ENCODE data around the gene PEAK3. TPM values are rescaled to one million over a fixed set of nuclear protein-coding genes. Genes with fewer than 3 reads are reported as not detected.
A peak's percentile ranks its signal among the peaks of the same experiment; 100 is the strongest.

Gene PEAK3
- polyA plus RNA-seq, 1 experiment = not detected

DNA sequence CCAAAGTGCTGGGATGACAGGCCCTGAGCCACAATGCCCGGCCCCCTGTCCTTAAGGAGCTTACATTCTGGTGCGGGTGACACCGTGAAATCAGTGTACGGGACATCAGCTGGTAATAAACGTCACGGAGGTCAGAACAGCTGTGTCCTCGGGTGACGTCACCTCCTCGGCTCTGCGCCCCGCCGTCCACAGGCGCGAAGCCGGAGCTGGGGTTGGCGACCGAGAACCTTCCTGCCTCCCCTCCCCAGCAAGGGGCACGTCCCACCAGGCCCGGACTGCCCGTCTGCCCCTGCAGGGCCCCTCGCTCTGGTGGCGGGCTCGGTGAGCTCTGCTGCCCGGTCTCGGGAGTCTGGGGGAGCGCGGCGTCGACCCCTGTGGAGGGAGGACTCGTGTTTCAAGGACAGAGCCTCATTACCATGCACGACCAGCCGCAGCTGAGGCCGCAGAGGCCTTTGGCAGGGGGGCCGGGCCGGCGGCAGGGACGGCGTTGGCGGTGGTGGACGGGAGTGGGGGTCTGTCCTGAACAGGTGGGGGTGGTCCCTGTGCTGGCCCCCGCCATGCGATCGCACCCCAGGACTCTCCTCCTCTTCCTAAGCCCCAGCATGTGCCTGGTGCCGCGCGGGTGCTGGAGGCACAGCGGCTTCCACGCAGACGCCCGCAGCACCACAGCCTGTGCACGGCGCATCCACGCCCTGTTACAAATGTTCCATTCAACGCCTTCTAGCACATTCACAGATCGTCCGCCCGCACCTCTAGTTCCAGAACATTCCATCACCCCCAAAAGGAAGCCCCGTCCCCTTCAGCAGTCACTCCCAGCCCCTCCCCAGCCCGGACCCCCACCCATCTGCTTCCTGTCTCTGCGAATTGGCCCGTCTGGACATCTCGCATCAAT is 20.6 kb upstream of the PEAK3 start:
- ChIA-PET POLR2A (no interaction called here), CTCF (interaction anchor here (1.2 kb wide), 2 partner anchors 13 to 27 kb away, joined by 3 to 4 read pairs; no protein-coding TSS in a partner anchor)
- TF ChIP-seq, protein P1, sequence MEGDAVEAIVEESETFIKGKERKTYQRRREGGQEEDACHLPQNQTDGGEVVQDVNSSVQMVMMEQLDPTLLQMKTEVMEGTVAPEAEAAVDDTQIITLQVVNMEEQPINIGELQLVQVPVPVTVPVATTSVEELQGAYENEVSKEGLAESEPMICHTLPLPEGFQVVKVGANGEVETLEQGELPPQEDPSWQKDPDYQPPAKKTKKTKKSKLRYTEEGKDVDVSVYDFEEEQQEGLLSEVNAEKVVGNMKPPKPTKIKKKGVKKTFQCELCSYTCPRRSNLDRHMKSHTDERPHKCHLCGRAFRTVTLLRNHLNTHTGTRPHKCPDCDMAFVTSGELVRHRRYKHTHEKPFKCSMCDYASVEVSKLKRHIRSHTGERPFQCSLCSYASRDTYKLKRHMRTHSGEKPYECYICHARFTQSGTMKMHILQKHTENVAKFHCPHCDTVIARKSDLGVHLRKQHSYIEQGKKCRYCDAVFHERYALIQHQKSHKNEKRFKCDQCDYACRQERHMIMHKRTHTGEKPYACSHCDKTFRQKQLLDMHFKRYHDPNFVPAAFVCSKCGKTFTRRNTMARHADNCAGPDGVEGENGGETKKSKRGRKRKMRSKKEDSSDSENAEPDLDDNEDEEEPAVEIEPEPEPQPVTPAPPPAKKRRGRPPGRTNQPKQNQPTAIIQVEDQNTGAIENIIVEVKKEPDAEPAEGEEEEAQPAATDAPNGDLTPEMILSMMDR (IDR thresholded peaks at IDR 0.05; ENCODE audit: insufficient read depth, low read depth, low read length) = no peak
- Histone ChIP-seq H3K36me3 (ENCODE audit: control insufficient read depth, insufficient read depth, low read length) (no peaks in the 10 kb centered on the region), H3K4me3 (ENCODE audit: low read depth, low read length) (no peak overlapping the region), H3K27me3 (ENCODE audit: control insufficient read depth, insufficient read depth, low read length) (peaks cover 4% of the 10 kb centered on the region)
- no peak for DNase-seq (ENCODE audit: low read depth)

DNA sequence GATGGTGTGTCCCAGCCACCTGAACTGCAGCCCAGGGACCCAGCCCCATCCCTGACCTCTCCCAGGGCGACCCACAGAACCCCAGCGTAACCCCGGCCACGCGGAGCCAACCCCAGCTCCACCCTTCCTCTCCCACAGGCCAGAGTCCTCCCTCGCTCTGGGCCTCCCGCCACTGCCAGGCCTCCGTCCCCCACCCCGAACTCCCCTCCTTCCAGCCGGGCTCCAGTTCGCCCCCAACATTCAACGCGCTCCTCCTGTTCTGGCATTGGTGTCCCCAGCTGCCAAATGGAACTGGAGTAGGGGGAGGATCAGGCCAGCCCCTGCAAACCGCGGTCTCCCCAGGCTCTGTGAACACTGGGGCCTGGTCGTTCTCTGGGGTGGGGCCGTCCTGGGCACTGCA is 18.6 kb upstream of the PEAK3 start:
- ChIA-PET POLR2A (no interaction called here), CTCF (no interaction called here)
- no peak for DNase-seq (ENCODE audit: low read depth)
- TF ChIP-seq, protein P1 (IDR thresholded peaks at IDR 0.05; ENCODE audit: insufficient read depth, low read depth, low read length) = no peak
- Histone ChIP-seq H3K36me3 (ENCODE audit: control insufficient read depth, insufficient read depth, low read length) (no peaks in the 10 kb centered on the region), H3K27me3 (ENCODE audit: control insufficient read depth, insufficient read depth, low read length) (no peaks in the 10 kb centered on the region), H3K4me3 (ENCODE audit: low read depth, low read length) (no peak overlapping the region)

DNA sequence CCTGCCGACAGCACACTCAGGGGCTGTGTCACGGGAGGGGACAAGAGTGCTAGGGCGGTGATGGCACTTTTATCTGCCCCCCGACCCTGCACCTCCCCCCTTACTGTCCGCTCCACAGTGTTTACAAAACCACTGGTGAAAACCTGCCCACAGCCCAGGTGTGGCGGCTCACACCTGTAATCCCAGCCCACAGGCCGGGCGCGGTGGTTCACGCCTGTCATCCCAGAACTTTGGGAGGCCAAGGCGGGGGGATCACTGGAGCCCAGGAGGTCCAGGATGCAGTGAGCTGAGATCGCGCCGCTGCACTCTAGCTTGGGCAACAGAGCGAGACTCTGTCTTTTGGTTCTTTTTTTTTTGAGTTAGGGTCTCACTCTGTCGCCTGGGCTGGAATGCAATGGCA is 14.2 kb upstream of the PEAK3 start:
- ChIA-PET POLR2A (no interaction called here), CTCF (interaction anchor here (1.3 to 1.4 kb wide), 2 partner anchors 20 to 57 kb away, joined by 4 to 7 read pairs; no protein-coding TSS in a partner anchor)
- no peak for DNase-seq (ENCODE audit: low read depth)
- H3K27me3 ChIP-seq (ENCODE audit: control insufficient read depth, insufficient read depth, low read length) = peaks cover 2% of the 10 kb centered on the region; the same call in 1 of the 2 replicates
- no peaks in the 10 kb centered on the region for H3K36me3 ChIP-seq (ENCODE audit: control insufficient read depth, insufficient read depth, low read length)
- TF ChIP-seq, protein P1 (IDR thresholded peaks at IDR 0.05; ENCODE audit: insufficient read depth, low read depth, low read length) = no peak
- H3K4me3 ChIP-seq (ENCODE audit: low read depth, low read length) = no peak overlapping the region

DNA sequence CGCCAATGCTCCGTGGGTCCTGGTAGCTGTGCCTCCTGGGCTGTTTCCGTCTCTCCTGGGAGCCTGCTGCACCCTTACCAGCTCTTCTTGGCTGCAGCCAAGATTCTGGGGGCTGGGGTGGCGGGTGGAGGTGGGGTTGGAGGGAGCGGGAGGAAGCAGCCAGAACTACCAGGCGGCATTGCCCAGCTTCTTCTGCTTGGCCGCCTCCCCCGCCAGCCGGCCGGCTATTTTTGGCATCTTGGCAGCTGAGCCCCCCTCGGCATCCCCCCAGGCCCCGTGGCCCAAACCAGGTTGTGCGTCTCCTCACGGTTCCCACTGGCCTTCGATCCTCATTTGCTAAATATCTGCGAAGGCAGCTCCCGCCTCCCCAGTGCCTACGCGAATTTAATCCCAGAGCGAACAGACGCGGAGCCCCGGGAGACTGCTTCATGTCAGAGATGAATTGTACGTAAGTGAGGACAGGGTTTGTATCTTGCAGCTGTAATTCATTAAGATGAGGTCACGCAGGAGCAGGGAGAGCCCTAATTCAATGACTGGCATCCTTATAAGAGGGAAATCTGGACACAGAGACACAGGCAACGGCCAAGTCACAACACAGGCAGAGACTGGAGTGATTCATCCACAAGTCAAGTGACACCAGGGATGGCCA is 12.8 kb upstream of the PEAK3 start:
- ChIA-PET POLR2A (interaction anchor here (0.6 kb wide), 2 partner anchors 18 to 34 kb away, joined by 3 to 8 read pairs; no protein-coding TSS in a partner anchor), CTCF (interaction anchor here (0.8 to 2.2 kb wide), 4 partner anchors 11 to 139 kb away, joined by 3 to 7 read pairs (median 3); no protein-coding TSS in a partner anchor)
- no peak overlapping the region for H3K4me3 ChIP-seq (ENCODE audit: low read depth, low read length)
- no peaks in the 10 kb centered on the region for H3K36me3 ChIP-seq (ENCODE audit: control insufficient read depth, insufficient read depth, low read length)
- DNase-seq (ENCODE audit: low read depth) = peak; percentile 59
- TF ChIP-seq, protein P1 (IDR thresholded peaks at IDR 0.05; ENCODE audit: insufficient read depth, low read depth, low read length) = no peak
- H3K27me3 ChIP-seq (ENCODE audit: control insufficient read depth, insufficient read depth, low read length) = peaks cover 10% of the 10 kb centered on the region

DNA sequence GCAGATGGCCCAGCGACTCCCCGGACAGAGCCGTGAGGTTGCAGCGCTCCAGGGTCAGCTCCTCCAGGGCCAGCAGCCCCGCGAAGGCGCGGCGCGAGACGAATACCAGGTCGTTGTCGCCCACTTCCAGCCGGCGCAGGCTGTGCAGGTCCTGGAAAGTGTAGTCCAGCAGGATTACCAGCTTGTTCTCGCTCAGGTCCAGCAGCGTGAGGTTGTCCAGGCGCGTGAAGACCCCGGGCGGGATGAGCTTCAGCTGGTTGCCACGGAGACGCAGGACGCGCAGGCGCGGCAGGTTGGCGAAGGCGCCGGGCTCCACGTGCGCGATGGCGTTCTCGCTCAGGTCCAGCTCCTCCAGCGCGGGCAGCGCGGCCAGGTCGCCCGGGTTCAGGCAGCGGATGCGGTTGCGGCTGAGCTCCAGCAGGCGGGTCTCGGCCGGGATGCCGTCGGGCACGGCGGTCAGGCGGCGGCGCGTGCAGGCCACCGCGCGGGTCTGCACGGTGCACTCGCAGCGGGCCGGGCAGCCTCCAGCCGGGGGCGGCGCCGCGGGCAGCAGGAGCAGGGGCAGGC is 9.3 kb upstream of the PEAK3 start:
- ChIA-PET POLR2A (no interaction called here), CTCF (interaction anchor here (0.7 to 1.5 kb wide), 2 partner anchors 9 to 64 kb away, joined by 3 to 4 read pairs; partner anchors contain the start of gene PEAK3)
- Histone ChIP-seq H3K4me3 (ENCODE audit: low read depth, low read length) (no peak overlapping the region), H3K27me3 (ENCODE audit: control insufficient read depth, insufficient read depth, low read length) (peaks cover 27% of the 10 kb centered on the region), H3K36me3 (ENCODE audit: control insufficient read depth, insufficient read depth, low read length) (no peaks in the 10 kb centered on the region)
- TF ChIP-seq, protein P1 (IDR thresholded peaks at IDR 0.05; ENCODE audit: insufficient read depth, low read depth, low read length) = no peak
- DNase-seq (ENCODE audit: low read depth) = no peak

Data from BJ (cell line).